Fibroblast of skin of abdomen (primary cell): Measurements from ENCODE around the gene DCP2.

Experiments
- DNase-seq: peaks from one replicate; pipeline ENCODE4 v3.0.0-alpha.2; 2013

Gene DCP2

DNA sequence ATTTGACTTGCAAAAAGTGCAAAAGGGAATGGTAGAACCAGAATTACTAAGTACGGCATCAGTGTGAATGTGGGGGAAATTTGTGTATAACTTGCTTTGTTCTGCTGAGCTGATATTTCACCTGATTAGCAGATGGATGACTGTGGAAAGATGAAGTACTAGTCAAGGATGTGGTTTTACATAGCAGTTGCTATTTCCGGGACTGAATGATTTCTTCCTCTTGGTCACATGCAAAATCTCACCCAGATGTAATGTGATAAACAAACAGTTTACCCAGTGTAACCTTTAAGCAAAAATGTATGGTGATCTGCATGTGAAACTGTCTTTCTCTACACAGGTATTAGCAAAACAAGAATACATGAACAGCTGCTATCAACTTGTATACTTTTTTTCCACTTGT lies 46.1 kb downstream of the DCP2 start:
- no peak for DNase-seq

DNA sequence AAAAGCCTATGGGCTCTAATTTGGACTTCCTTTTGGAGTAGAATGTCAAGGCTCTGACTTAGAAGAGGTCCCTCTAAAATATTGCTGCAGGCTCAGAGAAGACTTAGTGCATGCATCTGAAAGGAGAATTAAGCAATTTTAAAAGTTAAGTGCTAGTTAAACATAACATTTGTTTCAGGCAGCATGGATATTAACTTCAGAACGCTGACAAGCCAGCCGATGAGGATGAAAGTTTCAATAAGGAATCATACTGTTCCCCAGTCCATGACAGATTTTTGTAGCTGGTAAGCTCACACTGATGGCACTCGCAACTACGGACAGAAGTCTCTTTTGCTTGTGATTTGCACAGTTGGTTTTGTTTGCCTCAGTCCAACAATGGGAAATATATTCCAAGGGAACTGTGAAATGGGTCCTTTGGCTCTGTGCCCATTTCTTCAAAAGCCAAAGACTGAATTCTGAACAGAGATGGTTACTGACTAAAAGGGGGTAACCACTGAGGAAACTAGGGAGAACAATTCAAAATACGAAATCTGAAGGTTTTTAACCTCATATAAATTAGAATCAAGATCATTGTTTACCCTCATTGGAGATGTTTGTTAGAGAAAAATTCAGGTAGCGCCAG lies 47.6 kb downstream of the DCP2 start:
- no peak for DNase-seq

DNA sequence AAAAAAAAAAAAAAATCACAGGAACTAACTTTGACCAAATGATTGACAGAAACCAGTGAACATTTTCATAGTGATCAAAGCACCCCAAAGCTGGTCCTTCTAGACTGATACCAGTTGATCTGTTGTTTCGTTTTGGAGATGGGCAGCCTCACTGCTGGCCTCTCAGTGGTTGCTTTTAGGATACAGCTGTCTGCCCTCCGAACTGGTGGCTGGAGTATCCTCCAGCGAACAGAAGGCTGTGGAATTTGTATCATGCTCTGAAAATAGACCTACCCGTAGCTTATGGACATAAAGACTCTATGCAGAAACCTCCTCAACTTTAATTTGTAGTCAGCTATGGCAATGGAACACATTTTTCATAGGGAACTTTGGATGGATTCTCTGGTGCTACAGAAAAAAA lies 49.0 kb downstream of the DCP2 start:
- DNase-seq, result no peak

DNA sequence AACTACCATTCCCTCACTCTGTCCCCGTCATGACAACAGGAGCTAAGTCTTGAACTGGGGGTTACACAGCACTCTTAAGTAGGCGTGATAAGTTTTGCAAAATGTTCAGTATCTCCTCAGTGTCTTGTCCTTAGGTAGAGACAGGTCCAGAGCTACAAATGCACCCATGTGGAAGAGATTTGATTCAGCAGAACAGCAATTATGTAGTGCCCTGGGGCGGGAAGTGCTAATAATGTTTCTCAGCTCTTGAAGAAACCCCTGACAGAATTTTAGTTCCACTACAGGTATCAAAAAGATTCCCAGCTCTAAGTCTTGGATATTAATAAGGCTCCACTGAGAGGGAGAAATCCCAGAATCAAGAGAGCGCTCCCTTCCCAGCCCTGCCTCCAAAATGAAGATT lies 49.6 kb downstream of the DCP2 start:
- DNase-seq, result no peak

DNA sequence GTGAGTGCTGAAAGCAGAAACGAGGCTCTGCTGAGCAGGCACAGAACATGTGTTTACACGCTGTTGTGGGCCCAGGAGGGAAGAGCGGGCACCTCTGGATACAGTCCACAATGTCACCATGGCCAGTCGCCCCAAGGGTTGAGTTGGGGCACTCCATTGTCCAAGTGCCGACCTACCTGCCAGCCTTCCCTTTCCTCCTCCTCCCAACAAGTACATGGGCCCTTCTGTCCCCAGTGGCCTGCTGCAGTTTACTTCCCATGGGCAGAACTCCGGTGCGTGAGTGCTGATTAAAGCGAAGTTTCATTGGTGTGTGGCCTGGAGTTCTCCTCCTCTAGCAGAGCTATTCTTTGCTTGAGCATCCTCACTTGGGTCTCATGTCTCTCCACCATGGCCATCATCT lies 50.4 kb downstream of the DCP2 start:
- no peak for DNase-seq

DNA sequence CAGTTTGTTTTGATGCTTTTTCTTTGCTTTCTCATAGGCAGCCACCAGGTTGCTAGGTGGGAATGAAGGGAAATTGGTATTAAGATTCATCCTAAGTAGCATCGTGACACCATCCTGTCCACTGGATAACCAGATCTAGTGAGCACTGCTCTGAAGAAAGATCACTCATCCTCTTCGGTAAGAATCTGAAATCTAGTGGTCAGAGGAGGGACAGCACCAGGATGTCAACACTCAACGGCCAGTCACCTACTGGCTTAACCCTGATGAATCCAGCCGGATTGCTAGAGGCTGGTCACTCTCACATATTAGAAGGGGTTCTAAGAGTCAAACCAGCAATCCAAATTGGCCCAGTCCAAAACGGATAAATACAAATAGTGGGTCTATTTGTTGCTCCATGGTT lies 50.8 kb downstream of the DCP2 start:
- no peak for DNase-seq

DNA sequence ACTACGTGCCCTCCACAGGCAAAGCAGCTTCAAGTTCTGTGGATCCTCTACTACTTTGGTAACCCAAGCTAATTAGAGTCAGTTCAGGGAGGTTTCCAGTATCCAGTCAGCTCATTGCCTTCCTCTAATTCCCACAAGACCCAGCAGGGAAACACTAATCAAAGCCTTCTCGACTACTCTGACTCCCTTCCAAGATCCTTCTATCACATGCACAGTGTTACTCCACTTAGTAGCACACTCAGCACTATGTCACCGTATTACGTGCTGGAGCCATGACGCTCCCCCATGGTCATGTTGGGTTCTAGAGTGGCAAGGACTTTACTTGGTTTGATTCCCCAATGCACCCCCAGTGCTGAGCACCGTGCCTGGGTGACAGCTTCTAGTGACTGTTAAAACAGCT lies 53.0 kb downstream of the DCP2 start:
- DNase-seq, result peak; percentile 33

DNA sequence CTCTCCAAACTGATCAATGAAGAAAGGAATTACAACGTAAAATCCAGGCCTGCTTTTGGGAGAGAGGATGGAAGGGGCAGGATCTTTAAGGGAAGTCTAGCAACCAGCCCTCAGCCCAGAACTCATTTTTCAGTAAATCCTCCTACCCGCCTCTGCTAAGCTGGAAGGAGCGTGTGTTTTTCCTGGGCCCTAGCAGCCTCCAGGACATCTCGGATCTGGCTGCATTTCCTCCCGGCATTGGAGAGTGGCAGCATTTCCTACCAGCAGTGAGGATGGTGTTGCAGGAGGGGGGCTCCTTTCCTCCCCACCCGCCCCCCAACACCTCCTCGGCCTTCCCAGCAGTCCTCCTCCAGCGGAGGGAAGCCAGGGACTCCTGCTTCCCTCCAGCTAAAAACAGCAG lies 54.5 kb downstream of the DCP2 start:
- DNase-seq, result no peak

DNA sequence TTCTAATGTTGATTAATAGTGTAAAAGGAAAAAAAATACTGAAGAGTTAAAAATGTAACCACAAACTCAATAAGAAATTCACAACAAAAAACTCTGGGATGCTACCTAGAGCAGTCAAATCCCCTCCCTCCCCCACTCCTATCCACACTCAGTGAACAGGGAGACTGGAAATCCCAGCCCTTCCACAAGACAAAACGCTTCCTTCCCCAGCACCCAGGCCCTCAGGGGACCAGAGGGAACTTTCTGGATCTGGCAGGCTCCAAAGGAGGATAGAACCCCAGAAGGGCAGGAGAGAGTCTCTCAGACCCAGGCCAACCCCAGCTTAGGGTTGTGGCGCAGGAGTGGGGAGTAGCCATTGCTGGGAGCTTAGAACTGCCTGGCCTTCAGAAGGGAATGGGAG lies 55.0 kb downstream of the DCP2 start:
- no peak for DNase-seq

DNA sequence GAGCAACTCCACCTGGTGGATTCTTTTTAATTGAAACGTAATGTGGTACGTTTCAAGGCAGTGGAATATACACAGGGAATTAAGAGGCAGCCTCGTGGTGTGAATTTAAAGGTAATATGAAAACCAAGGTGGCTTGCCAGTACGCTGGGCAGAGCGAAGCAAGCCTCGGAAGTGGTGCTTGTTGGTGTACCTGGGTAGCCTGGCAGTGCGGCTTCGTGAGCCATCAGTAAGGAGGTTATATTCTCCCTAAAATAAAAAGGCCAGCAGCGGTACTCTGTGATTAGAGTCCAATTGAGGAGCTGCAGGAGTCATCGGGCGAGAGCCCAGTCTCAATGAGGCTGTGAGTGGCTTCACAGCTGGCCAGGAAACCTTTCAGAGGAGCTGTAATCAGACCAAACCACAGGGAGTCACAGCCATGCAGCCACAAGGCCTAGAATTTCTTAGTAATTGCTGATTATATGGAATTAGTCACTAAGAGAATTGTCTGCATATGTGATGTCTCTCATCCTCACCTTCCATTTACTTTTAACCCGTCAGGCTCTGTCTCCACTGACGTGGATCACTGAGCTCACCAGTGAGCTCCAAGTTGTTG lies 57.7 kb downstream of the DCP2 start:
- peak; percentile 93 for DNase-seq

DNA sequence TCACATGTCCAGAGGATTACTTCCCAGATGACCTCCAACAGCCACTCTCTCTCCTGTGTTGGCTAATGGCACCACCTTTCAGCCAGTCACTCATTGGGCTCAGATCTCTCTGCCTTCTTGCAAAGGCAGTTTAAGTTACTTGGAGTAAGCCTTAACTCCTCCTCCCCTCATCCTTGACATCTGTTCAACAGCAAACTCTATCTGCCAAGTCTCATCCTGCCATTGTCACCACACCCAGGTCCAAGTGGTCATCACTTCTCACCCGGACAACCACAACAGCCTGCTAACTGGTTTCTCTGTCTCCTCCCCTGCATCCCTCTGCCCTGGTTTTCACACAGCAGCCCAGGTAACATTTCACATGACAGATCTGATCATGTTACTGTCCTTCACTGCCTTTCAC lies 58.5 kb downstream of the DCP2 start:
- no peak for DNase-seq

DNA sequence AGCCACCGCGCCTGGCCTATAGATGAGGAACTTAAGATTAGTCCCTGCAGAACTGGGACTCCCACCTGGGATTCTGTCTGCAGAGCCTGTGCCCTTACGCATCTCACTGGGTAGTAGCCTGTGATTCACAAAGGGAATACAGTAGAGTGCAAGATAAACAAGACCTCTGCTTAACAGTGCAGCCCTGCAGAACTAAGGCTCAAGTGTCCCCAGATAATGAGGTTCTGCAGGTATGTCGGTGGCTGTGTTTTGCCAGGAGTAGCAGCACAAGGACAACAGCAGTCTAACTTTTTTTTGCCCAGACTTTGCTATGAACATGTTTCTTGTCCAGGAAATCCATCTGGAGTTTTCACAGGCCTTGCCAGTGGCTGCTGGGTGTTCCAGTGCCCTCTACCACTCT lies 59.7 kb downstream of the DCP2 start:
- DNase-seq, result no peak

DNA sequence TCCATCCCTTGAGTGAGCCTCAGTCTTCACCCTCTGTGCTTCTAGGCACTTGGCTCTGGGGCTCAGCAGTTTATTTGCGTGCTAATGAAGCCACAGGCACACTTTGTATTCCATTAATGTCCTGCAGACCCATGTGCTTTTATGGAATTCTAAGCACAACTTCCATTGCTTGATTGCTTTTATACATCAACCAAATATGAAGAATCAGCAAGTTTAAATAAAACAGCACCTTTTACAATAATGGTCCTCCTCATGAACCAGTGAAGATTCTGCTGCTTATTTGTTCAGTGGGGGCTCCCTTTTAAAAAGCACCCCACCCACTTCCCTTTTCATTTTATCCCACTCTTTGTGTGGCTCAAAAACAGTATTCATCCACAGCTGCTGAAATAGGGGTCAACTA lies 60.2 kb downstream of the DCP2 start:
- DNase-seq, result no peak

DNA sequence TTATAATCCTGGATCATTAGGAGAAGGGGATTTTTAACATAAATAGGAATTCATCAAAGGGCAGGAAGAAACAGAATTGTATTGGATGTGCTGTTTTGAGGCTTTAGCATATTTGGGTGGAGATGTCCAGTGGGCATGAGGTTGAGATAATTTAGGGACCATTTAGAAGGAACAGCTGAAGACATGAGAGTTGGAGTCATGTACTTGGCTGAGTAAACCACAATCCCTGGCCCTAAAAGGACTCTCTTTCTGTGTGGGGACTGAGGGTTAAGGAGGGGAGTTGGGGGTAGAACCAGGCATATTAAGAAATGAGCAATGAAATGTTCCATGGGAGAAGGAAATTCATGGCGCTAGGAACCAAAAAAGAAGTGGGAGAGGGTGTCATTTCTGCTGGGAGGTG lies 61.5 kb downstream of the DCP2 start:
- DNase-seq, result no peak

DNA sequence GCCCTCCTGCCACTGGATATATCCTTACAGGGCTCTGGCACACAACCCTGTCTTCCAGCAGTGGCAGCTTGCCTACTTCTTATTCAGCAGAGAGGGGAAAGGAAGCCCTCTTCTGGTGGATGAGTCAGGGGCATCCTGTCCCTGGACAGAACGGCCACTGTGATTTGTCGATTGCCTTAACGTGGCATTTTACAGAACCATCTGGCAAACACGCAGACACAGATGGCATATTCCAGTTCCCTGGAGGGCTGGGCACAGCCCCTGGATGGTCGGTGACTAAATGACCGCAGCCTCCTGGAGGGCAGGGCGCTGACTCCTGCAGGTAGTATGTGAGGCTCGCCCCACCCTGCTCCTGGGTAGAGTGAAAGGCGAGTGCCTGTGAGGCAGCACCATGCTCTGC lies 62.1 kb downstream of the DCP2 start:
- DNase-seq, result peak; percentile 36

DNA sequence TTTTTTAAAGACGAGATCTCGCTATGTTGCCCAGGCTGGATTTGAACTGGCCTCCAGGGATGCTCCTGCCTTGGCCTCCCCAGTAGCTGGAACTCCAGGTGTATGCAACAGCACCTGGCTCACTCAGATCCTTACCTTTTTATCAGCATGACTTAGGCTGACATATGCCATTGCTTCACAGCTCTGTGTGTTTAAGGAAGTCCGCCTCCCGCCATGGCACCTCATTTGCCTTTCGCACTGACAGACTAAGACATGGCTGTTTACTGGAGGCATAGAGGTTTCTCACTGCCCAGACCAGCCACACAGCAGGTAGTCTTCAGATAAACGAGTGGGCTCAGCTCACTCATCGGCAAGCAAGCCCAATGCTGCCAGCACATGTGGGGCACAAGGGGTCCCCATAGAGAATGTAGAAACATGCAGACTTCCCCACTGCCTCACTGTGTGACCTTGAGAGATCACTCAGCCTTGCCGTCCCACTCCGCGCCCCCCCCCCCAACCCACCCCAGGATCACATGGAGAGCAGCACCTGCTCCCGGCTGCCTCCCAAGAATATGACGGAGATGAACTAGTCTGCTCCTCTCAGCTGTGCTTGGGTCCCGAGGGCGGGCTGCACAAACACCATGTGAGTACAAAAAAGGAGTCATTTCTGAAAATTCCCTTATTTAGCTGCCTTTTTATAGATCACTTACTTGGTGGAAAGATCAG lies 62.8 kb downstream of the DCP2 start:
- no peak for DNase-seq

DNA sequence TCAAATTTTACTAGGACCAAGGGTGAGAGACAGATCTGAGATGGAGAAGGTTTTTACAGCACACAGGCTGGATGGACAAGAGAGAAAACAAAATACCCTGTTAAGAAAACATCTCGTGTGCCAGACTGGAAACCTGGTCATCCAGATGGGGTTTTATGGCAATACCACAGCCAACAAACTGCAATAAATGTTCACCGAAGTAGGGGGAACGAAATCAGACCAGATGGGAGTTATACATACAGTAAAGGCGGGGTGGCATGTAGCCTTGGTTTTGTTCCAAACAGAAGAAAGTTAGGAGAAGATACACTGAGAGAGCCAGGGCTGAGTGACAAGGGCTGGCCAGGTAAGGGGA lies 63.3 kb downstream of the DCP2 start:
- no peak for DNase-seq

DNA sequence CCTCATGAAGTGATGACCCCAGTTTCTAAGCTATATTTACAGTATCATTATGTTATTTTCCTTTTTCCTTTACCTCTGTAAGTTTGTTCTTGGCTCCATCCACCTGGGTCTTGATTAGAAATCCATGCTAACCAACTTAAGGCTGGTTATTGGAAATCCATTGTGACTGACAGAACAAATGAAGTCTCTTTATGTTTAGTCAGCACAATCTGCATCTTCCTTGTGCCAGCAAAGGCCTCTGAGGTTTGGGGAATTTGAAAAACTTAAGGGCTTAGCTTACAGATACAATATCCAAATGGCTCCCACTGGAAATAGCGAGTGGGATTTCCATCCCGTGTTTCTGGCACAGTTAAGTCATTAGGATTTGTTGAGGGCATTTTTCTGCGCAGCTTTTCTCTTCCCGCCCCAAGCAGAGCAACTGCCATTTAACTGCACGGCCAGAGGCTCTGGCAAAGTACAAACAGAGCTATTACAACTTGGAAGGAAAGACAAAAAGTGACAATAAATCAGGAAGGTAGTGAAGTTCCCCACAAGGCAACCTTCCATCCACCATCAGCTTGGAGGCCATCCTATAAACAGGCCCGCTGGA lies 64.2 kb downstream of the DCP2 start:
- no peak for DNase-seq

DNA sequence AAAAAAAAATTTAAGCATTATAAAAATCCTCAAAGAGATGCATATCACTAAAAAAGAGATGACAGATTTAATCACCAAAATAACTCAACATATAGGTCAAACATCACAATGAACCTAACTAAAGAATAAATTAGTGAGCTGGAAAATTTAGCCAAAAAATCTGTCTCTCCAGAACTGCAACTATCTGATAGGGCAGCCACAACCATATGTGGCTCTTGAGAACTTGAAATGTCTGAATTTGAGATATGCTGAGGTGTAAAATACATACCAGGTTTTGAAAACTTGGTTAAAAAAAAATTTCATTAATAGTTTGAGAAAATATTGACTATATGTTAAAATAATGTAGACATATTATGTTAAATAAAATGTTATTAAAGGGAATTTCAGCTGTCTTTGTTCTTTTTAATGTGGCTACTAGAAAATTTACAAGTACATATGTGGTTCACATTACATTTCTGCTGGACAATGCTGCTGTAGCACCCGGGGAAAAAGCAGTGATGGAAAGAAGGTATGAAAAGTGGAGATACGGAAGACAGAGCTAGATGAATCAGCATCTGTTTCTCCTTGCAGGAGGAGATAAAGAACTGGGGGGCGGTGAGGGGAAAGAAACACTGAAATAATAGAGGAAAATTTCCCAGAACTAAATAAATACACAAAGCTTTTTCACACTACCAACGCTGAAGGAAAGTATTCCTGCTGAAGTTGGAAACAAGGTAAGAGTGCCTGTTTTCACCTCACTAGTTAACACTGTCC lies 66.1 kb downstream of the DCP2 start:
- DNase-seq, result no peak

DNA sequence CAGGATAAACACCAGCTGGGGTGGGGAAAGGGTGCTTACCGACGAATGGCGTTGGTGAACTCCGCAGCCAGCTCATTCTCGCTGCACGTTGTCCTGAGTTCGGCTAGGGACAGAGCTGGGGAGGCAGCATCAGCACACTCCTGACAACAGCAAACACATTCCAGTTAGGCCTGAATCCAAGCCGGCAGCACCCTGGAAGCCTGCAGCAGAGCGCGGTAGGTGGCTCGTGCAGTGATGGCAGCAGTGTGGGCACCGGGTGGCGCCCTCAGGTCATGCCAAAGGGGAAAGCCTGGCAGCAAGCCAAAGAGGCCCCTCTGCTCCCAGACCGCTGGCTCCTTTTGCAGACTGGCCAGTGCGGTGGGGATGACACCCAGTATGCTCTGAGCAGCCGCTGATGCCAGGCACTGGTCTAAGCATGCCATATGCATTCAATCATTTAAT lies 66.9 kb downstream of the DCP2 start:
- DNase-seq, result no peak

DNA sequence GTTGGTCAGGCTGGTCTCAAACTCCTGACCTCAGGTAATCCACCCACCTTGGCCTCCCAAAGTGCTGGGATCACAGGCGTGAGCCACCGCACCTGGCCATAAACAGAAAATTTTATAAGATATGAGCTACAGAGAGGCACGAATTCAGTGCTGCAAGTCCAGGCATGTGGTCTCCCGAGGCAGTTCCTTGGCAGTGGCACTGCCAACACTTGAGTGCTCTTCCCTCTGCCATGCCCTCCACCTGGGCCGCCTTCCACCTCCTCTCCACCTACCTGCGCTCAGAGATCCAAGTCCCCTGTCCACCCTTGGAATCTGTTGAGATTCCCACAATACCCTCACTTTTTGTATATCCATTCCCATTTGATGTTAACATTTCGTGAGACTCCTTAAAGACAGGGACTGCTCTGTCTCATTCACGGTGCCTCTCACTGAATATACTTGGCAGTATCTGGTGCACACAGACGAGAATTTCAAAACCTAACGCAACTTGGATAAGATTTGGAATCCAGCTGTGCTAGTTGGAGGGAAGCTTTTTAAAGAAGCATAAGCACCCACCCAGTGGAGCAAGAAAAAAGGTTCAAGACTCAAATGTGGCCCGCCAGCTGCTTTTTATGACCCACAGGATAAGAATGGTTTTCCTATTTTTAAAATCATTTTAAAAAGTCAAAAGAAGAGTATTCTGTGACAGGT lies 68.3 kb downstream of the DCP2 start:
- DNase-seq, result no peak

DNA sequence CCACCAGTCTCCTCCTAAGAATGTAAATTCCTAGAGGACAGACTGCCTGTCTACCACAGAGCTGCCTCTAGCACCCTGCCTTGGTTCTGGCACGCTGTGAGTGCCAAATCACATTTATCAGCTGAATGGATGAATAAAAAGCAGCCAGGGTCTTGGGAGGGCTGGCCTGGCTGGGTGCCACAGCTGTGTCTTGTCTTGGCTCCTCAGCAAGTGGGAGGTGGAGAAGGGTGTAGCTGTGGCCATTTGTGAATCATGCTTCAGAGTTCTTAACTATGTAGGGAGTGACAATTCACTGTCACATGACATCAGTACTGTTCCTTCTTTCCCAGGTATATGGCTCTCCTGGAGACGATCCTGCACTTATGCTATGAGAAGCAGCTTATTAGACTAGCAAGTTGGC lies 70.6 kb downstream of the DCP2 start:
- DNase-seq, result peak; percentile 36
